Common myeloid progenitor, CD34-positive (primary cell): Measurements from ENCODE around the gene SAFB.
A peak's percentile ranks its signal among the peaks of the same experiment; 100 is the strongest.

ENCODE experiments used
- CTCF ChIA-PET: fragments of 350-600 bp; sonication (Branson Sonifier 250); formaldehyde crosslinking; loops from one replicate; lab custom pipeline; 2021; ENCODE audit warnings: antibody characterized with exemption; lab: Charles Lee
- POLR2A ChIA-PET: fragments of 350-600 bp; sonication (Branson Sonifier 250); formaldehyde crosslinking; loops from one replicate; lab custom pipeline; 2021; ENCODE audit warnings: antibody characterized with exemption; lab: Charles Lee
- DNase-seq, 3 donors: peaks; one replicate each; pipeline versions ENCODE4 v3.0.0 to v3.0.0-alpha.2; 2013
- H3K27ac ChIP-seq, 2 experiments: 1 replicate in 1 of 2; 2 replicates in 1 of 2; pipeline ENCODE4 v1.7.0; 2013; ENCODE audit warnings: inconsistent platforms in 2 of 2, low read length in 2 of 2, mild to moderate bottlenecking in 2 of 2, low read depth in 1 of 2, moderate library complexity in 1 of 2; ENCODE audit not compliant: severe bottlenecking in 2 of 2, insufficient read depth in 1 of 2, poor library complexity in 1 of 2
- H3K27me3 ChIP-seq, 5 experiments: replicated peaks in 2 of 5; 1 replicate in 3 of 5; 2 replicates in 2 of 5; pipeline versions ENCODE4 v1.6.1 to v1.7.0; 2013; ENCODE audit warnings: low read length in 4 of 5, mild to moderate bottlenecking in 2 of 5, moderate library complexity in 2 of 5, inconsistent platforms in 1 of 5; ENCODE audit not compliant: insufficient read depth in 5 of 5, control insufficient read depth in 4 of 5
- H3K36me3 ChIP-seq, 4 experiments: 1 replicate in 2 of 4; 2 replicates in 2 of 4; pipeline versions ENCODE4 v1.6.1 to v1.7.0; 2013; ENCODE audit warnings: low read length in 3 of 4, control low read depth in 1 of 4, mild to moderate bottlenecking in 1 of 4; ENCODE audit not compliant: control insufficient read depth in 4 of 4, insufficient read depth in 4 of 4
- H3K4me1 ChIP-seq, 4 experiments: 1 replicate in 3 of 4; 2 replicates in 1 of 4; pipeline versions ENCODE4 v1.6.1 to v1.7.1; 2013; ENCODE audit warnings: low read length in 3 of 4, mild to moderate bottlenecking in 3 of 4, control low read depth in 1 of 4, inconsistent platforms in 1 of 4, moderate library complexity in 1 of 4; ENCODE audit not compliant: control insufficient read depth in 4 of 4, insufficient read depth in 4 of 4; ENCODE audit errors: control extremely low read depth in 1 of 4
- H3K4me3 ChIP-seq, 7 experiments: 1 replicate in 4 of 7; 2 replicates in 3 of 7; pipeline versions ENCODE4 v1.5.1 to v1.7.0; 2013; ENCODE audit warnings: mild to moderate bottlenecking in 7 of 7, low read length in 6 of 7, moderate library complexity in 6 of 7, inconsistent platforms in 2 of 7, low read depth in 2 of 7, control low read depth in 1 of 7; ENCODE audit not compliant: insufficient read depth in 4 of 7, control insufficient read depth in 1 of 7; ENCODE audit errors: extremely low read depth in 1 of 7
- H3K9me3 ChIP-seq, 5 experiments: 1 replicate in 4 of 5; 2 replicates in 1 of 5; pipeline versions ENCODE4 v1.6.1 to v1.7.1; 2013; ENCODE audit warnings: low read length in 4 of 5, mild to moderate bottlenecking in 2 of 5, inconsistent platforms in 1 of 5, low read depth in 1 of 5, moderate library complexity in 1 of 5; ENCODE audit not compliant: control insufficient read depth in 4 of 5, insufficient read depth in 2 of 5; ENCODE audit errors: control extremely low read depth in 1 of 5
- WGBS: methylation state at CpG from one replicate; pipeline ENCODE4 v1.1.5; 2013; ENCODE audit not compliant: insufficient coverage; 5-methylcytosine and 5-hydroxymethylcytosine counted together

SAFB gene

DNA sequence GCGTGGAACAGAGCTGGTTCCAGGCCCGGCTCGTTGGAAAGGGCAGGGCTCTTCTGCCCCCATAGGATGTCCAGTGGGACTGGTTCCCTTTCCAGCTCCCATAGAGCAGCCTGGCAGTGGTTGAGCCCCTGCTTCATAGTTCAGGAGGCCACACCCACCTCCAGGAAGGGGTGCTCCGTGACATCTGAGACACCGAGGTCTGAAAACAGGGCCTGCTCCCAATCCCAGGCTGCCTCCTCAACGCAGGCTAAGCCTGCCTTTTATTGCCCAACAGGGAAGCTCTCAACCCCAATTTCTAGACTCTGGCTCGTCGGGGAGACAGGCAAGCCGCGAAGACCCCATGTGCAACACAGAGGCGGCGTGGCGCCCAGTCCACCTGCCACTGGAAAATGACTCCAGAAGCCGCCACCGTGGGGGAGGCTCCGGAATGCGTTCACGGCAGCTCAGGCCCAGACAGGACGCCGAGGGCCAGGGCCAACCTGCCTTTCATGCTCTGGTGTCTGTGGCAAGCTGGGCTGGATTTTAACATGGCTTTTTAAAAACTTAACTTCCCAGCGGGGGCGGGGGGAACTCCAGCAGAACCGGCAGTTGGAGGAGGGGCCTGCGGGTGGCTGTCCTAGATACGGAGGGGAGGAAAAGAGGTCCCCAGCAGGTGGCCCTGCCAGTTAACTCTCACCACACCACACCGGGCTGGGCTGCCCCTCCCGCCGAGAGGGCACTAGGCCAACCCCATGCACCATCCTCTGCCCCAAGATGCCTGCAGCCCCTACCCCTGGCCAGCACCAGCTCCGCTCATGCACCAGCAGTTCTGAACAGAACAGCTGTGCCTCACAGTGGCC, 37.2 kb upstream of the SAFB start:
- Histone ChIP-seq H3K9me3 (no peaks in the 10 kb centered on the region), H3K4me3 (peak overlapping the region in 4 of 7 experiments; percentile 34 to 70 (median 57)), H3K4me1 (peaks cover 0 to 23% (median 16%) of the 10 kb centered on the region in 4 experiments), H3K27me3 (no peaks in the 10 kb centered on the region), H3K27ac (peak overlapping the region; percentile 50 to 88), H3K36me3 (peaks cover 6 to 73% (median 42%) of the 10 kb centered on the region in 4 experiments)
- ChIA-PET POLR2A (interaction anchor here (1.0 to 1.1 kb wide), 3 partner anchors 9 to 617 kb away, joined by 3 read pairs; partner anchors contain the start of gene KDM4B), CTCF (interaction anchor here (1.2 to 2.5 kb wide), 3 partner anchors 37 to 39 kb away, joined by 3 to 7 read pairs (median 4); partner anchors contain the start of genes SAFB and SAFB2)
- 13% methylated on average over 25 of the region's 29 CpGs for WGBS
- peak; percentile 71 to 96 (median 94) for DNase-seq

DNA sequence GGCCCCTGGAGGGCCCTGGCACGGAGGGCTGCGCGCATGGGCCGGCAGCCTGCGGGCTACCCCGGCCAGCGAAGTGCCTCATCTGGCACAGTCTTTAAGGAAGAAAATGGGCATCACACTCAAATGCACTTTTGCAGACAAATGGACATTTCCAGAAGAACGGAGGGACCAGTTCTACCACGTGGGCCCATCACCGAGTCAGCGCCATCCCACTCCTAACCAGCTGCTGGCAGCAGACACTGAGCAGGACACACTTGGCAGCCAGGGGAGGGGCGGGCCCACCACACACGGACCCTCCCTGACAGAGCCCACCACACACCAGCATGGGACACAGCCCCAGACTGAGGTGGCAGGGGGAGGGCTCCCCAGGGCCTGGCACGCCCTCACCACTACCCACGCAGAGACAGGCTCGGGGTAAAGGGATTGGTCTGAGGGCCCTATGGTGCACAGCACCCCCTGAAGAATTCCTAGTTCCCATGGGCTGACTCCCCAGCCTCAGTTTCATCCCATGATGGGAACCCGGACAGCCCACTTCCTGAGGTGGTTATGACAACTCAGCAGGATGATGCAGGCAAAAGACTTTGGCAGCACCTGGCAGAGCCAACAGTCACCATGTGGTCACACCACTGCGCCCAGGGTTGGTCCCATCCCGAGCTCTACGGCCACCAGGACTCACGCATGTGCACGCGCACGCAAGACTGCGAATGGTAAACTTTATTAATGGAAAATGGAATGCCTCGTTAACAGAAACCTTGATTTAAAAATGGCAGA, 36.4 kb upstream of the SAFB start:
- ChIA-PET CTCF (interaction anchor here (0.8 to 1.5 kb wide), 4 partner anchors 12 to 100 kb away, joined by 3 to 4 read pairs (median 4); partner anchors contain the start of genes SAFB and SAFB2), POLR2A (interaction anchor here (0.8 to 1.1 kb wide), 3 partner anchors 8 to 618 kb away, joined by 3 read pairs; partner anchors contain the start of gene KDM4B)
- H3K27me3 ChIP-seq = no peaks in the 10 kb centered on the region
- peak in 2 of 3 donors; percentile 40 to 50 for DNase-seq
- no peaks in the 10 kb centered on the region for H3K9me3 ChIP-seq
- H3K4me1 ChIP-seq = peaks cover 0 to 23% (median 16%) of the 10 kb centered on the region in 4 experiments
- H3K4me3 ChIP-seq = peak overlapping the region in 3 of 7 experiments; percentile 29 to 63 (median 51)
- H3K27ac ChIP-seq = peak overlapping the region in 1 of 2 experiments; percentile 88
- peaks cover 8 to 78% (median 49%) of the 10 kb centered on the region in 4 experiments for H3K36me3 ChIP-seq
- WGBS = 64% methylated on average over 13 of the region's 26 CpGs

DNA sequence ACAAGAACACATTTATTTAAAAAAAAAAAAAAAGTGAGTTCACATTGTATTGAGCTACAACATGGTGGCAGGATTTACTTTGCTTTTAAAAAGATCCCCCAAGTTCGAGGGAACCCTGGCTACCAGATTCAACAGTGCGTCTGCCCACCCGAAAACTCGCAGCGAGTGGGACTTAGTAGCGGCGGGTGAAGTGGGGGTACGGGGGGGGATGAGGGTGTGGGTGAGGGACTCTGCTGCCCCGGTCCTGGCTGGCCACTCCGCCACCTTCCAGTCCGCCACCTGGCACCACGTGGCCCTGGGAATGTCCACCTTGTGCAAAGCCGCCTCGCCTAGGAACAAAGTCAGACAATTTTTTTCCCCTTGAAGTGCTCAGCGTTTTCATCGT, 35.8 kb upstream of the SAFB start:
- CTCF ChIA-PET = interaction anchor here (0.8 to 1.5 kb wide), 2 partner anchors 11 to 100 kb away, joined by 3 to 4 read pairs; no protein-coding TSS in a partner anchor
- Histone ChIP-seq H3K36me3 (peaks cover 9 to 83% (median 52%) of the 10 kb centered on the region in 4 experiments), H3K27me3 (no peaks in the 10 kb centered on the region), H3K4me3 (no peak overlapping the region), H3K4me1 (peaks cover 0 to 23% (median 16%) of the 10 kb centered on the region in 4 experiments), H3K9me3 (no peaks in the 10 kb centered on the region), H3K27ac (no peak overlapping the region)
- WGBS = 92% methylated on average over 13 of the region's 16 CpGs
- no peak for DNase-seq
- POLR2A ChIA-PET = interaction anchor here (0.8 kb wide), 1 partner anchor 20 kb away, joined by 3 read pairs; no protein-coding TSS in a partner anchor

DNA sequence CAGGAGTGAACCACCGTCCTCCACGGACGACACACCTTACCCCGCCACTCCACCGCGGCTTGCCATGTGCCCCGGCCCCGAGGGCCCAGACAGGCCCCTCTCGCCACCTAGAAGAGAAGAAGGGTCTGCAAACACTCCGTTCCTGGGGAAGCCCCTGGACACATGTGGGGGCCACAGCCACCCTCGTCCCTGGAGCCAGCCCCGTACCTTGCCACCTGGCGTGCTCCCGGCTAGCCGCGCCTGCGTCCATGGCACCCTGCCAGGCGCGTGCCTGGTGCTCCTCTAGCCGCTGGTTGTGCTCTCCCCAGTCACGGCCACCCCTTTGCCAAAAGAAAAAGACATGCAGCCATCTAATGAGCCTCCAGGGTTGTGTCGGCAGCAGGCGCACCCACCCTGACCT, 35.2 kb upstream of the SAFB start:
- Histone ChIP-seq H3K4me1 (peaks cover 0 to 23% (median 16%) of the 10 kb centered on the region in 4 experiments), H3K27me3 (no peaks in the 10 kb centered on the region), H3K9me3 (no peaks in the 10 kb centered on the region), H3K4me3 (no peak overlapping the region), H3K27ac (no peak overlapping the region), H3K36me3 (peaks cover 15 to 83% (median 53%) of the 10 kb centered on the region in 4 experiments)
- CTCF ChIA-PET = interaction anchor here (1.5 kb wide), 1 partner anchor 99 kb away, joined by 4 read pairs; no protein-coding TSS in a partner anchor
- no peak for DNase-seq
- 94% methylated on average over 23 of the region's 23 CpGs for WGBS
- POLR2A ChIA-PET = no interaction called here

DNA sequence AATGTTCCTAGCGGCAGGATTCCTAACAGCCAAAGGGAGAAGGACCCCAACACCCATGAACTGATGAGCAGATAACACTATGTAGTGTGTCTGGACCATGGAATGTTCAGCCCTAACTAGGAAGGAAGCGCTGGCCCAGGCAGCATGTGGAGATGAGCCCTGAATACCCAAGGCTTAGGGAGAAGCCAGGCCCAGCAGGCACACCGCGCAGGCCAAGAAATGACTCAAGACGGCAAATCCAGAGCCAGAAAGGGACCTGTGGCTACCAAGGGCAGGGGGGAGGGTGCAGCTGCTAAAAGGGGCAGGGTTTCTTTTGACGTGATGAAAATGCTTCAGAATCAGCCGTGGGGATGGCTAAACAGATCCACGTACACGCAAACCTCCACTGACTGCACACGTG, 34.4 kb upstream of the SAFB start:
- Histone ChIP-seq H3K36me3 (peaks cover 20 to 87% (median 60%) of the 10 kb centered on the region in 4 experiments), H3K27ac (no peak overlapping the region), H3K27me3 (no peaks in the 10 kb centered on the region), H3K9me3 (no peaks in the 10 kb centered on the region), H3K4me1 (peaks cover 0 to 23% (median 16%) of the 10 kb centered on the region in 4 experiments), H3K4me3 (no peak overlapping the region)
- WGBS = 96% methylated on average over 10 of the region's 10 CpGs
- CTCF ChIA-PET = no interaction called here
- no peak for DNase-seq
- POLR2A ChIA-PET = no interaction called here

DNA sequence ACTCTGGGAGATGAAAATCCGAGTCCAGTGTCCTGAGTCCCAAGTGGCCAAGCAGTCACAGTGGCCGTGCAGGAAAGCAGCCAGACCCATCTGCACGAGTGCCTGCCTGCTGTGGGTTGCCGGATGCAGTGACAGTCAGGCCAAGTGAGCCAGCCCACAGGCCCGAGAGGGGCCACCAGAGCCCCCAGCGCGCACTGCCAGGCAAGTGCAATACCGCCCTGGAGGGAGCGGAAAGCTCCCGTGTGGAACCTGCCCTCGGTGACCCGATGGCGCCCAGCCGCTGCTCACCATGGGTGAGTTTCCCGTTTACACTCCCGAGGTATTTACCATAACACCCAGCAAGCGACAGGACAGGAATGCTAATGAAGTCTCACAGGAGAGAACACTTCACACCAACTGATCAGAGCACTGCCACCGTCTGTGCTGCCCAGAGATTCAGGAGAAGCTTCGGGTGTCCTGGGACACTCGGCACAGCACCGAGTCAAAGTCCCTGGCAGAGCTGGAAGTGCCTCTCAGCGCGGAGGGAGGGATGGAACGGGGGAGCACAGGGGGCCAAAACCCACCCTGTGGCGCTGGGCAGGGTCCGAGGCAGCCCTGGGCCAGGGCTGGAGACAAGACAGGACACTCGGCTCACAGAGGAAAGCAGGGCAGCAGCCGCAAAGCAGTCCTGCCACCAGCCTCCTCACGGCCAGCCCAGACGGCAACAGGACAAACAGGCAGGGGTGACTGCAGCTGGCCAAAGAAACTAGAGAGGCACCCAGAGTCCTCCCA, 33.8 kb upstream of the SAFB start:
- H3K4me3 ChIP-seq = no peak overlapping the region
- CTCF ChIA-PET = interaction anchor here (1.3 kb wide), 1 partner anchor 12 kb away, joined by 3 read pairs; no protein-coding TSS in a partner anchor
- H3K36me3 ChIP-seq = peaks cover 20 to 90% (median 64%) of the 10 kb centered on the region in 4 experiments
- WGBS = 96% methylated on average over 30 of the region's 30 CpGs
- POLR2A ChIA-PET = interaction anchor here (0.7 kb wide), 1 partner anchor 131 kb away, joined by 5 read pairs; the partner anchor contains the start of gene LONP1
- H3K27ac ChIP-seq = no peak overlapping the region
- no peaks in the 10 kb centered on the region for H3K27me3 ChIP-seq
- peaks cover 0 to 23% (median 16%) of the 10 kb centered on the region in 4 experiments for H3K4me1 ChIP-seq
- H3K9me3 ChIP-seq = no peaks in the 10 kb centered on the region
- DNase-seq = no peak
